K562 (cell line): Measurements from ENCODE around the gene CELA3A. TPM values are rescaled to one million over a fixed set of nuclear protein-coding genes. Genes with fewer than 3 reads are reported as not detected.

ENCODE experiments used
- ATAC-seq: fragments of 200-7000 bp; cut with Tn5 transposase; 3 replicates; pipeline ENCODE4 v1.9.1; 2020; ENCODE audit warnings: moderate library complexity
- BruUV-seq: library from RNA; stranded (reverse); fragments of 400-500 nt; replicated peaks from 2 replicates; lab custom pipeline; 2021; lab: Mats Ljungman, UMichigan
- CTCF ChIA-PET: fragments of 300-600 bp; formaldehyde crosslinking; extraction: SDS; loops from one replicate; lab custom pipeline; 2021; ENCODE audit warnings: low intra/inter-chr PET ratio; lab: Yijun Ruan, JAX
- POLR2A ChIA-PET: fragments of 300-600, 350-650 bp; sonication (Branson Sonifier 250); formaldehyde crosslinking; extraction: SDS; loops from one replicate; lab custom pipeline; 2021; ENCODE audit warnings: antibody characterized with exemption, inconsistent platforms; lab: Yijun Ruan, JAX
- DNase-seq, 4 experiments: peaks; one replicate each; pipeline versions ENCODE4 v3.0.0 to v3.0.0-alpha.2; 2011 to 2018; ENCODE audit warnings: low spot score in 3 of 4, mixed read lengths in 3 of 4; ENCODE audit errors: extremely low read depth in 1 of 4
- FAIRE-seq: peaks from 2 replicates; lab custom pipeline; 2011; peaks lifted over from hg19 to GRCh38; lab: Jason Lieb, UNC
- H2AFZ ChIP-seq: 2 replicates; pipeline ENCODE4 v1.6.0; 2011; ENCODE audit warnings: low read depth, low read length, control low read depth, inconsistent platforms
- H3K27ac ChIP-seq: fragments of 200-600 bp; 3 replicates; pipeline ENCODE4 v1.8.0; 2011; ENCODE audit warnings: low read depth, mild to moderate bottlenecking, control low read depth, inconsistent platforms, low read length, moderate library complexity, mixed read lengths; ENCODE audit errors: extremely low read depth
- H3K27me3 ChIP-seq, 2 experiments: fragments of 300-600 bp in 1 of 2; 2 replicates in 1 of 2; 3 replicates in 1 of 2; pipeline versions ENCODE4 v1.6.0 to v1.8.0; 2011; ENCODE audit warnings: inconsistent platforms in 2 of 2, low read length in 2 of 2, mild to moderate bottlenecking in 1 of 2, mixed read lengths in 1 of 2, moderate library complexity in 1 of 2; ENCODE audit not compliant: control insufficient read depth in 2 of 2, insufficient read depth in 2 of 2
- H3K36me3 ChIP-seq: fragments of 300-600 bp; 3 replicates; pipeline ENCODE4 v1.8.0; 2011; ENCODE audit warnings: mild to moderate bottlenecking, low read length, inconsistent platforms; ENCODE audit not compliant: control insufficient read depth, insufficient read depth
- H3K4me1 ChIP-seq, 2 experiments: fragments of 200-600 bp in 1 of 2; replicated peaks in 1 of 2; 2 replicates in 1 of 2; 3 replicates in 1 of 2; pipeline versions ENCODE4 v1.5.1 to v1.8.0; 2011; ENCODE audit warnings: inconsistent platforms in 2 of 2, low read length in 2 of 2, mild to moderate bottlenecking in 1 of 2, mixed read lengths in 1 of 2, moderate library complexity in 1 of 2; ENCODE audit not compliant: control insufficient read depth in 2 of 2, insufficient read depth in 2 of 2
- H3K4me2 ChIP-seq: 2 replicates; pipeline ENCODE4 v1.6.1; 2011; ENCODE audit warnings: low read length, control low read depth, inconsistent platforms, mixed read lengths; ENCODE audit not compliant: insufficient read depth
- H3K4me3 ChIP-seq: fragments of 200-600 bp; sonication (generic), shearing (Covaris generic); 2 replicates; pipeline ENCODE4 v1.5.1; 2016; ENCODE audit warnings: control low read depth, inconsistent platforms
- H3K79me2 ChIP-seq: fragments of 200-600 bp; 3 replicates; pipeline ENCODE4 v1.8.0; 2011; ENCODE audit warnings: low read length, inconsistent platforms; ENCODE audit not compliant: control insufficient read depth, insufficient read depth
- H3K9ac ChIP-seq, 2 experiments: 2 replicates each; pipeline versions ENCODE4 v1.6.0 to v1.6.1; 2011; ENCODE audit warnings: low read depth in 2 of 2, low read length in 2 of 2, control low read depth in 1 of 2, inconsistent platforms in 1 of 2, mild to moderate bottlenecking in 1 of 2, mixed read lengths in 1 of 2; ENCODE audit not compliant: insufficient read depth in 1 of 2
- H3K9me1 ChIP-seq: one replicate; pipeline ENCODE4 v1.6.0; 2011; ENCODE audit warnings: inconsistent platforms, mild to moderate bottlenecking, low read length, moderate library complexity; ENCODE audit not compliant: control insufficient read depth, insufficient read depth
- H3K9me3 ChIP-seq: replicated peaks from 2 replicates; pipeline ENCODE4 v1.5.1; 2011; ENCODE audit warnings: low read depth, low read length, inconsistent platforms; ENCODE audit not compliant: control insufficient read depth, insufficient read depth
- H4K20me1 ChIP-seq: replicated peaks from 2 replicates; pipeline ENCODE4 v1.6.1; 2011; ENCODE audit warnings: low read length, inconsistent platforms, mixed read lengths; ENCODE audit not compliant: control insufficient read depth, insufficient read depth
- DACH1 ChIP-seq: fragments of 450-650 bp; IDR thresholded peaks from 2 replicates; pipeline ENCODE4 v1.6.1; 2018; ENCODE audit not compliant: partially characterized antibody
- ELF1 ChIP-seq: fragments of 200-800 bp; sonication (Bioruptor generic); IDR thresholded peaks from 2 replicates; pipeline ENCODE4 v1.6.1; 2016; ENCODE audit warnings: missing genetic modification characterization, missing compliant biosample characterization
- HNRNPUL1 ChIP-seq: fragments of 200-400 bp; formaldehyde crosslinking; IDR thresholded peaks from 2 replicates; pipeline ENCODE4 v1.6.1; 2017; ENCODE audit warnings: low read length
- KDM1A ChIP-seq, 2 experiments: fragments of 450-650 bp; IDR thresholded peaks; 2 replicates each; pipeline ENCODE4 v1.6.1; 2016; ENCODE audit warnings: mild to moderate bottlenecking in 2 of 2
- RBM25 ChIP-seq: fragments of 200-400 bp; formaldehyde crosslinking; IDR thresholded peaks from 2 replicates; pipeline ENCODE4 v1.6.1; 2018; ENCODE audit warnings: low read length, low read depth, moderate library complexity; ENCODE audit not compliant: severe bottlenecking
- ZNF23 ChIP-seq: fragments of 250-450 bp; sonication (Bioruptor Pico); IDR thresholded peaks from 2 replicates; pipeline ENCODE4 v1.4.0; 2020; ENCODE audit warnings: mild to moderate bottlenecking
- ZNF583 ChIP-seq: fragments of 250-450 bp; sonication (Bioruptor Pico); IDR thresholded peaks from 2 replicates; pipeline ENCODE4 v1.4.0; 2020
- WGBS: fragments of 100-300 bp; shearing (Covaris generic); methylation state at CpG from one replicate; pipeline ENCODE4 v1.1.6; 2016; ENCODE audit warnings: low coverage, mixed read lengths; ENCODE audit not compliant: insufficient coverage; ENCODE audit errors: missing lambda C conversion rate; 5-methylcytosine and 5-hydroxymethylcytosine counted together
- in situ Hi-C: fragments of 300-500 bp; cut with MboI; formaldehyde crosslinking; loops from 4 replicates; pipeline ENCODE4 v1.15.0; 2018; ENCODE audit warnings: inconsistent platforms, mixed read lengths
- intact Hi-C: fragments of 100-400 bp; cut with micrococcal nuclease; formaldehyde crosslinking; loops from 2 replicates; pipeline ENCODE4 v1.14.2; 2022
- polyA plus RNA-seq, 8 experiments: library from polyadenylated mRNA; depleted of rRNA in 4 of 8; stranded (reverse) in 5 of 8; unstranded in 3 of 8; fragments of >200 nt; fragmentation: Nextera tagmentation in 2 of 8; fragmentation: Illumina TruSeq in 1 of 8; extraction: Ambion mirVana in 2 of 8; extraction: Trizol in 1 of 8; gene quantifications; 2 replicates each; pipeline versions ENCODE4 v1.2.1 to v1.2.3, GENCODE V29; 2011 to 2014; ENCODE audit warnings: inconsistent platforms in 1 of 8, missing spikeins in 1 of 8
- total RNA-seq, 7 experiments: library from RNA; depleted of rRNA in 6 of 7; stranded (reverse); fragments of >200 nt in 6 of 7; fragmentation: Illumina TruSeq in 2 of 7; extraction: Trizol in 2 of 7; gene quantifications; 2 replicates each; pipeline versions ENCODE4 v1.2.1 to v1.2.3, GENCODE V29; 2011 to 2021; ENCODE audit warnings: low replicate concordance in 1 of 7

The CELA3A gene
- total and polyA plus RNA-seq, 9 of the 15 experiments (the other 6 are each of a cell fraction or from before 2014, with no cell fraction given) = 5.4 TPM; not detected in 8

DNA sequence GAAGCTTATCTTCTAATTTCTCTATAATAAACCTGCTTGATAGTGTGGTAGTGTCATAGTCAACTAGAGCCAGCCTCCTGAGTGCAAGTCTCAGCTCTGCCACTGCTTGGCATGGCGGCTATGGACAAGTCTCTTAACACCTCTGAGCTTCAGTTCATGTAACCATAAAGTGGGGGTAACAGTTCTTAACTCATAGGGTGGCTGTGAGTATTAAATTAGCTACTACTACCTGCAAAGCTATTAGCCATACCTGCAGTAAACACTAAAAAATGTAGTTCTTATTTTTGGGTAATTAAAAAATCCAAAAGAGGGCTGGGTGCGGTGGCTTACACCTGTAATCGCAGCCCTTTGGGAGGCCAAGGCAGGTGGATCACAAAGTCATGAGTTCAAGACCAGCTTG, 48.9 kb downstream of the CELA3A start:
- peaks cover 4% of the 10 kb centered on the region; the same call in 1 of the 2 replicates for H3K9me3 ChIP-seq
- no peak overlapping the region for H3K4me3 ChIP-seq
- no peak overlapping the region for H3K9ac ChIP-seq
- CTCF ChIA-PET = no interaction called here
- H3K4me1 ChIP-seq = peaks cover 28 to 33% of the 10 kb centered on the region in 2 experiments
- no TSS peak for BruUV-seq
- TF ChIP-seq ZNF23 (CRISPR knock-in tag) (no peak), KDM1A (IDR thresholded peaks at IDR 0.05) (peak in 1 of 2 experiments; percentile 39; a peak in 1 of 4 replicates), ZNF583 (no peak), DACH1 (no peak), ELF1 (tag) (no peak), HNRNPUL1 (no peak), RBM25 (peak; percentile 52)
- FAIRE-seq = no peak
- POLR2A ChIA-PET = interaction anchor here (0.8 to 1.4 kb wide), 4 partner anchors 10 to 127 kb away, joined by 3 to 6 read pairs (median 3); no protein-coding TSS in a partner anchor
- H3K9me1 ChIP-seq = peaks cover under 1% of the 10 kb centered on the region
- H3K27ac ChIP-seq = no peak overlapping the region
- H2AFZ ChIP-seq = no peak overlapping the region
- DNase-seq = no peak
- peaks cover 10% of the 10 kb centered on the region; the same call in 2 of the 3 replicates for H3K36me3 ChIP-seq
- H3K27me3 ChIP-seq = no peaks in the 10 kb centered on the region
- intact Hi-C loops (no loop called here), in situ Hi-C loops (no loop called here)
- peaks cover 30% of the 10 kb centered on the region for H3K79me2 ChIP-seq
- H3K4me2 ChIP-seq = no peak overlapping the region
- peaks cover 14% of the 10 kb centered on the region for H4K20me1 ChIP-seq
- ATAC-seq = no peak
- WGBS = 90% methylated on average over 3 of the region's 3 CpGs
